HG02623 (cell line): ENCODE results near the gene THNSL1.
"Not testable (repeated sequence)": the region's sequence is repeated elsewhere in the genome, so short reads cannot be mapped to it uniquely, and the experiment has no call there.

ENCODE experiments used
- ATAC-seq: cut with Tn5 transposase; IDR thresholded peaks from one replicate; pipeline ENCODE4 v1.9.1; 2021; ENCODE audit warnings: moderate library complexity; ENCODE audit not compliant: unreplicated experiment

The THNSL1 gene

GRCh38 chr10:24998044-24998443 lies 18.4 kb upstream of the THNSL1 start:
- ATAC-seq: no peak

GRCh38 chr10:25011591-25011990 lies 4.8 kb upstream of the THNSL1 start:
- not testable (repeated sequence) for ATAC-seq

- ATAC-seq: no peak
Measured at GRCh38 chr10:25014579-25014978, 1.8 kb upstream of the THNSL1 start.

GRCh38 chr10:25015828-25016375 lies 510 bp upstream of the THNSL1 start, which contains the start of gene ENKUR:
Gene ENKUR, minus strand, starts transcription at chr10:25016158. Its CDS starts 222 bp downstream, at chr10:25015936.
- ATAC-seq: peak; percentile 59

GRCh38 chr10:25017154-25017590 lies 760 bp downstream of the THNSL1 start:
- ATAC-seq: peak; percentile 0

GRCh38 chr10:25017661-25018060 lies 1.2 kb downstream of the THNSL1 start:
- no peak for ATAC-seq

GRCh38 chr10:25018703-25019102 lies 2.3 kb downstream of the THNSL1 start:
- ATAC-seq: no peak

- ATAC-seq: no peak
Measured at GRCh38 chr10:25023278-25023677, 6.9 kb downstream of the THNSL1 start.

- ATAC-seq: no peak
Measured at GRCh38 chr10:25024528-25024927, 8.1 kb downstream of the THNSL1 start.

GRCh38 chr10:25026463-25026862 lies 10.1 kb downstream of the THNSL1 start:
- no peak for ATAC-seq

GRCh38 chr10:25028711-25029110 lies 12.3 kb downstream of the THNSL1 start:
- no peak for ATAC-seq

GRCh38 chr10:25029519-25029918 lies 13.1 kb downstream of the THNSL1 start:
- ATAC-seq: no peak

- no peak for ATAC-seq
Measured at GRCh38 chr10:25036381-25036780, 20.0 kb downstream of the THNSL1 start.

- no peak for ATAC-seq
Measured at GRCh38 chr10:25038325-25038724, 21.9 kb downstream of the THNSL1 start.

- no peak for ATAC-seq
Measured at GRCh38 chr10:25039531-25039930, 23.1 kb downstream of the THNSL1 start.

GRCh38 chr10:25046641-25047040 lies 30.2 kb downstream of the THNSL1 start:
- no peak for ATAC-seq

- ATAC-seq: no peak
Measured at GRCh38 chr10:25047088-25047487, 30.7 kb downstream of the THNSL1 start.

GRCh38 chr10:25047591-25048301 lies 31.3 kb downstream of the THNSL1 start:
- ATAC-seq: no peak

- ATAC-seq: no peak
Measured at GRCh38 chr10:25048450-25048849, 32.0 kb downstream of the THNSL1 start.

GRCh38 chr10:25049966-25050365 lies 33.6 kb downstream of the THNSL1 start:
- ATAC-seq: no peak

GRCh38 chr10:25050402-25050801 lies 34.0 kb downstream of the THNSL1 start:
- no peak for ATAC-seq

GRCh38 chr10:25052012-25052411 lies 35.6 kb downstream of the THNSL1 start:
- no peak for ATAC-seq

- ATAC-seq: no peak
Measured at GRCh38 chr10:25056726-25057125, 40.3 kb downstream of the THNSL1 start.
